22Rv1 (cell line): ENCODE measurements around the gene C8B.

Experiments
- ZFX ChIP-seq: fragments of 450-650 bp; IDR thresholded peaks from 2 replicates; pipeline ENCODE4 v1.6.1; 2017; ENCODE audit warnings: antibody characterized with exemption, borderline replicate concordance
- TF ChIP-seq, protein P1 (sequence below): fragments of 450-650 bp; IDR thresholded peaks from 2 replicates; pipeline ENCODE4 v1.5.1; 2017; ENCODE audit warnings: mild to moderate bottlenecking

DNA sequence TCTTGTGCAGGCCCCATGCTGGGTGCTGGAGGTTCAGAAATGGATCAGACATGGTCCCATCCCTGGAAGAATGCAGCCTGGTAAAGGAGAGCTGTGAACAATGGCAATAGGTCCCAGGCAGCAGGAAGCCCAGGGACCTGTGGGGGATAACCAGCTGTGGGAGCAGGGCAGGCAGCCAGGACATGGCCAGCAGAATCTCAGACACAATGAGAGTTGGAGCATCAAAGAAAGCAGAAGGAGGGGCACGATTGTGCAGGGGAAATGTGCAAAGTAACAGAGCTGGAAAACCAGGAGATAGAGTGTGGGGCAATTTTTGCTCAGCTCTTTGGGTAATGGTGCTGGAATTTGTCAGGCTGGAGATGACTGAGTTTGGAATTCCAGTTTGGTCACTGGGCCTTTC, 44.3 kb downstream of the C8B start:
- TF ChIP-seq, protein P1, sequence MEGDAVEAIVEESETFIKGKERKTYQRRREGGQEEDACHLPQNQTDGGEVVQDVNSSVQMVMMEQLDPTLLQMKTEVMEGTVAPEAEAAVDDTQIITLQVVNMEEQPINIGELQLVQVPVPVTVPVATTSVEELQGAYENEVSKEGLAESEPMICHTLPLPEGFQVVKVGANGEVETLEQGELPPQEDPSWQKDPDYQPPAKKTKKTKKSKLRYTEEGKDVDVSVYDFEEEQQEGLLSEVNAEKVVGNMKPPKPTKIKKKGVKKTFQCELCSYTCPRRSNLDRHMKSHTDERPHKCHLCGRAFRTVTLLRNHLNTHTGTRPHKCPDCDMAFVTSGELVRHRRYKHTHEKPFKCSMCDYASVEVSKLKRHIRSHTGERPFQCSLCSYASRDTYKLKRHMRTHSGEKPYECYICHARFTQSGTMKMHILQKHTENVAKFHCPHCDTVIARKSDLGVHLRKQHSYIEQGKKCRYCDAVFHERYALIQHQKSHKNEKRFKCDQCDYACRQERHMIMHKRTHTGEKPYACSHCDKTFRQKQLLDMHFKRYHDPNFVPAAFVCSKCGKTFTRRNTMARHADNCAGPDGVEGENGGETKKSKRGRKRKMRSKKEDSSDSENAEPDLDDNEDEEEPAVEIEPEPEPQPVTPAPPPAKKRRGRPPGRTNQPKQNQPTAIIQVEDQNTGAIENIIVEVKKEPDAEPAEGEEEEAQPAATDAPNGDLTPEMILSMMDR = no peak
- no peak for TF ChIP-seq ZFX
